DND-41 (cell line): ENCODE data around the gene TAGLN2.

Experiments used
- ATAC-seq: fragments of 200-7000 bp; cut with Tn5 transposase; 3 replicates; pipeline ENCODE4 v1.9.1; 2021; ENCODE audit warnings: low read depth; ENCODE audit not compliant: insufficient read depth
- DNase-seq: peaks from one replicate; pipeline ENCODE4 v3.0.0-alpha.2; 2020
- H2AFZ ChIP-seq: 2 replicates; pipeline ENCODE4 v1.6.0; 2012; ENCODE audit warnings: low read depth, low read length
- H3K27ac ChIP-seq: 2 replicates; pipeline ENCODE4 v1.5.1; 2012; ENCODE audit warnings: low read length, inconsistent platforms
- H3K27me3 ChIP-seq: fragments of 200-600 bp; sonication (generic); 2 replicates; pipeline ENCODE4 v1.6.0; 2012; ENCODE audit warnings: low read length, mild to moderate bottlenecking, inconsistent platforms; ENCODE audit not compliant: insufficient read depth, poor library complexity
- H3K36me3 ChIP-seq: 2 replicates; pipeline ENCODE4 v1.5.1; 2012; ENCODE audit warnings: low read length, inconsistent platforms; ENCODE audit not compliant: insufficient read depth
- H3K4me1 ChIP-seq: 2 replicates; pipeline ENCODE4 v1.5.1; 2012; ENCODE audit warnings: mild to moderate bottlenecking, low read length; ENCODE audit not compliant: insufficient read depth
- H3K4me2 ChIP-seq: 2 replicates; pipeline ENCODE4 v1.6.0; 2012; ENCODE audit warnings: mild to moderate bottlenecking, moderate library complexity, low read length, inconsistent platforms; ENCODE audit not compliant: insufficient read depth
- H3K4me3 ChIP-seq, 2 experiments: fragments of 200-600 bp in 1 of 2; shearing (Covaris generic) in 1 of 2; 2 replicates each; pipeline ENCODE4 v1.5.1; 2012 to 2016; ENCODE audit warnings: inconsistent platforms in 2 of 2, low read length in 2 of 2, mild to moderate bottlenecking in 2 of 2, low read depth in 1 of 2, moderate library complexity in 1 of 2
- H3K79me2 ChIP-seq: 2 replicates; pipeline ENCODE4 v1.6.0; 2012; ENCODE audit warnings: low read length, inconsistent platforms; ENCODE audit not compliant: insufficient read depth
- H3K9ac ChIP-seq: 2 replicates; pipeline ENCODE4 v1.6.0; 2012; ENCODE audit warnings: low read depth, mild to moderate bottlenecking, inconsistent platforms, low read length, moderate library complexity
- H3K9me3 ChIP-seq: 2 replicates; pipeline ENCODE4 v1.5.1; 2012; ENCODE audit warnings: low read length, moderate library complexity, mild to moderate bottlenecking, inconsistent platforms; ENCODE audit not compliant: insufficient read depth, severe bottlenecking
- H4K20me1 ChIP-seq: 2 replicates; pipeline ENCODE4 v1.6.0; 2012; ENCODE audit warnings: low read length; ENCODE audit not compliant: insufficient read depth
- CTCF ChIP-seq: IDR thresholded peaks from 2 replicates; pipeline ENCODE4 v1.5.1; 2012; ENCODE audit warnings: borderline replicate concordance, low read length, moderate library complexity, mild to moderate bottlenecking; ENCODE audit not compliant: poor library complexity, severe bottlenecking; ENCODE audit errors: extremely low read depth
- EZH2 ChIP-seq: IDR thresholded peaks from 3 replicates; pipeline ENCODE4 v1.6.1; 2012; ENCODE audit warnings: borderline replicate concordance, low read depth, mild to moderate bottlenecking, moderate library complexity, low read length, inconsistent platforms; ENCODE audit not compliant: severe bottlenecking

The TAGLN2 gene

GRCh38 chr1:159952932-159953331, 27.6 kb upstream of the TAGLN2 start:
- H3K27ac ChIP-seq: no peak overlapping the region
- H3K36me3 ChIP-seq: no peaks in the 10 kb centered on the region
- no peaks in the 10 kb centered on the region for H4K20me1 ChIP-seq
- H3K27me3 ChIP-seq: peaks cover 28% of the 10 kb centered on the region
- DNase-seq (no peak), ATAC-seq (no peak)
- no peak overlapping the region for H3K4me3 ChIP-seq
- no peak overlapping the region for H3K9ac ChIP-seq
- H3K79me2 ChIP-seq: no peaks in the 10 kb centered on the region
- no peak for TF ChIP-seq CTCF
- no peak for TF ChIP-seq EZH2
- H2AFZ ChIP-seq: no peak overlapping the region
- H3K9me3 ChIP-seq: no peaks in the 10 kb centered on the region
- no peak overlapping the region for H3K4me2 ChIP-seq
- no peaks in the 10 kb centered on the region for H3K4me1 ChIP-seq

- Histone ChIP-seq H3K4me2 (no peak overlapping the region), H3K9me3 (no peaks in the 10 kb centered on the region), H3K27ac (no peak overlapping the region), H3K27me3 (peaks cover 35% of the 10 kb centered on the region), H3K79me2 (no peaks in the 10 kb centered on the region), H3K4me3 (no peak overlapping the region), H3K4me1 (no peaks in the 10 kb centered on the region), H4K20me1 (no peaks in the 10 kb centered on the region), H3K9ac (no peak overlapping the region), H3K36me3 (no peaks in the 10 kb centered on the region), H2AFZ (no peak overlapping the region)
- DNase-seq: no peak
- no peak for TF ChIP-seq EZH2
- no peak for TF ChIP-seq CTCF
- no peak for ATAC-seq
Observed at GRCh38 chr1:159951551-159951950, 26.2 kb upstream of the TAGLN2 start.

- Histone ChIP-seq H3K4me2 (no peak overlapping the region), H4K20me1 (no peaks in the 10 kb centered on the region), H3K4me3 (no peak overlapping the region), H3K9ac (no peak overlapping the region), H3K9me3 (no peaks in the 10 kb centered on the region), H3K27ac (no peak overlapping the region), H3K27me3 (peaks cover 40% of the 10 kb centered on the region), H3K36me3 (no peaks in the 10 kb centered on the region), H2AFZ (no peak overlapping the region), H3K79me2 (no peaks in the 10 kb centered on the region), H3K4me1 (no peaks in the 10 kb centered on the region)
- no peak for DNase-seq
- no peak for TF ChIP-seq CTCF
- TF ChIP-seq EZH2: no peak
- no peak for ATAC-seq
Observed at GRCh38 chr1:159951016-159951415, 25.7 kb upstream of the TAGLN2 start.

- no peaks in the 10 kb centered on the region for H4K20me1 ChIP-seq
- DNase-seq (no peak), ATAC-seq (no peak)
- H3K27me3 ChIP-seq: peaks cover 51% of the 10 kb centered on the region
- no peaks in the 10 kb centered on the region for H3K36me3 ChIP-seq
- H3K9me3 ChIP-seq: no peaks in the 10 kb centered on the region
- H3K79me2 ChIP-seq: no peaks in the 10 kb centered on the region
- no peak overlapping the region for H3K4me2 ChIP-seq
- H3K9ac ChIP-seq: no peak overlapping the region
- peaks cover 6% of the 10 kb centered on the region for H3K4me1 ChIP-seq
- TF ChIP-seq EZH2: no peak
- TF ChIP-seq CTCF: no peak
- H3K27ac ChIP-seq: no peak overlapping the region
- no peak overlapping the region for H3K4me3 ChIP-seq
- H2AFZ ChIP-seq: no peak overlapping the region
Observed at GRCh38 chr1:159949981-159950381, 24.7 kb upstream of the TAGLN2 start.
